ENCODE measurements around the gene MYO3B.

DNA sequence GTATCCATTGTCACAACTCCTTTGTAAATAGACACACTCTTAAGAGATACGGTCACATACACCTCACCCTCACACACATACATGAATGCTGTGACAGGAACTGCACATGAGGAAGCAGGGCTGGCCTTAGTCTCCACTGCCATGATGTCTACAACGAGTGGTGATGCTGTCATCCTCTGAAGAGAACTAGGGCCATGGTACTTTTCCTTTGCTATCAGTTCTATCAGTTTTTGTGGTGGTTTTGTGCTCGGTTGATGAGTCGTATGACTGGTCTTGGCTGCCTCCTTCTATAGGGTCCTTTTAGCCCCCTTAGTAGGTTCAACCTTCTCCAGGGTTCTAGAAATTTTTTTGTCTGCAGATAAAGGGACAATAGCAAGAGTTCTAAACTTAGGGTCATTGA is 66.0 kb downstream of the MYO3B start:
- TF ChIP-seq CTCF (IDR thresholded peaks at IDR 0.05), result no peak
- TF ChIP-seq POLR2A (IDR thresholded peaks at IDR 0.05), result no peak

All from sigmoid colon (tissue), 3 donors.